Measurements from ENCODE around the gene UPF3A.
"Not testable (repeated sequence)": the region's sequence is repeated elsewhere in the genome, so short reads cannot be mapped to it uniquely, and the experiment has no call there.

UPF3A gene

DNA sequence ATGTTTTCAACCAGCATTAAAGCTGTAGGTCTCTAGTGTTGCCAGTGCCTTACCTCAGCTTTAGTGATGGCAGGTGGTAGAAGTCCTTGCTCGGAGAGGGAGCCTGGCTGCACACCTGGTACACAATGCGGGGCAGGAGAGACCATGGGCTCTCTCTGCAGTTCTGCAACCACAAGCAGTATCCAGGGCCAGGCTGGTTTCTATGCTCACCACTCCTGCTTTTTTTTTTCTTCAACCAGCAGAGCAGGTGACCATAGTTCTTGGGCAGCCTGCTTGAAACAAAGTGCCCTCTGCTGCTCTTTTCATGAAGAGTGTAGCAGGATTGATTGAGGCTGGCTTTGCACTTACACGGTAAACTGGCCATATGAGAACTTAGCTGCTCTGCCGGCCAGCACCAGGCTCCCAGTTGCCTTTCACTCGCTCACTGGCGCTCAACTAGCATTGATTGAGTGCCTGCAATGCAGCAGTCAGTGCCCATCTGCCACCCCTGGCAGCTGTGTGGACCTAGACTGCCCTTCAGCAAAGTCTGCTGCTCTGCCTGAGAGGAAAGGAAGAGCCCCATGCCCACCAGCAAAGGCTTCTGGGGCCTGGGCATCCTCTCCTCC lies 28.5 kb downstream of the UPF3A start:
- DNase-seq = no peak

DNA sequence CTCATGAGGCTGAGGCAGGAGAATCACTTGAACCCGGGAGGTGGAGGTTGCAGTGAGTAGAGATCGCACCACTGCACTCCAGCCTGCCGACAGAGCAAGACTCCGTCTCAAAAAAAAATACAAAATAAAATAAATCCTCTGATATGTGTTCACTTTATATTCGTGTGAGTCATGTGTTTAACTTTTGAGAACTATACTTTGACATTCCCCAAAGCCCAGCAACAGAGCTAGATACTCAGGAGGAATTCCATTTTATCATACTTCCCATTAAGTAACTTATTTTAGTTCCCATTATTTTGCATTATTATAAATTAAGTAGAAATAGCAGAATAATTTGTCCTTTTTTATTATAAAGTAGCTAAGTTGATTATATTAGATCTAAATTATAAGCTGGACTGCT lies 29.6 kb downstream of the UPF3A start:
- no peak for DNase-seq

DNA sequence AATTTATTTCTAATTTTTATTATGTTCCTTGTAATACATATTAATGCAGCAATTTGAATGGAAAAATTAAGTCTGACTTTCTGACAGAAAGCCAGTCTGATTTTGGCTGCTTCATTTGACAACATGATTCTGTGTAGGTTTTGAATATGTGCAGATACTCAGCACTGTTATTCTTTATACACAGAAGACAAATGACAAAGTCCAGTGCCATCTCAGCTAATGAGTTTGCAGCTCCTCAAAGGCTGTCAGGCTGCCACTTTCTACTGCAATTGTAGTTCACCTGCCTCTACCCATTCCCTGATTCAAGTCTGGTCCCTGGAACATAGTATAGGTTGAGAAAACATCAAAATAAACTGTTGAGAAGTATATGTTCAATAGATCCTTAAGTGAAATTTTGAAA lies 30.0 kb downstream of the UPF3A start:
- DNase-seq = no peak

DNA sequence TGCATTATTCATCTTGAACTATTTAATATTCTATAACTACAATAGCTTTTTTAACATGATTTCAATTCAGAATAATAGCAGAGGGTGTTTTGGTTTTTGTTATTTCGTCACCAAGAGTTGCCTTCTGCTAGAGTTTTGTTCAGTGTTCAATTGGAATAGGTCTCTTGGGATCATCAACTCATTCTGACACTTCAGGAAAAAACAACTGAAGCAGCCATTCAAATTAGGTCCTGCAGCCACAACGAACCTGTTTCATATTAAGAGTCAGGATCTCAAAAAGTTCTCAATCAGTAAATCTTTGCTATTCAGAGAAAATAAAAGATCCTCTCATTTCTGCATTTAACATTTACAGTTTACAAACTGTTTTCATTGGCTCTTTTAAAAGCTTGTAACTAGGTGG lies 30.5 kb downstream of the UPF3A start:
- DNase-seq = no peak

DNA sequence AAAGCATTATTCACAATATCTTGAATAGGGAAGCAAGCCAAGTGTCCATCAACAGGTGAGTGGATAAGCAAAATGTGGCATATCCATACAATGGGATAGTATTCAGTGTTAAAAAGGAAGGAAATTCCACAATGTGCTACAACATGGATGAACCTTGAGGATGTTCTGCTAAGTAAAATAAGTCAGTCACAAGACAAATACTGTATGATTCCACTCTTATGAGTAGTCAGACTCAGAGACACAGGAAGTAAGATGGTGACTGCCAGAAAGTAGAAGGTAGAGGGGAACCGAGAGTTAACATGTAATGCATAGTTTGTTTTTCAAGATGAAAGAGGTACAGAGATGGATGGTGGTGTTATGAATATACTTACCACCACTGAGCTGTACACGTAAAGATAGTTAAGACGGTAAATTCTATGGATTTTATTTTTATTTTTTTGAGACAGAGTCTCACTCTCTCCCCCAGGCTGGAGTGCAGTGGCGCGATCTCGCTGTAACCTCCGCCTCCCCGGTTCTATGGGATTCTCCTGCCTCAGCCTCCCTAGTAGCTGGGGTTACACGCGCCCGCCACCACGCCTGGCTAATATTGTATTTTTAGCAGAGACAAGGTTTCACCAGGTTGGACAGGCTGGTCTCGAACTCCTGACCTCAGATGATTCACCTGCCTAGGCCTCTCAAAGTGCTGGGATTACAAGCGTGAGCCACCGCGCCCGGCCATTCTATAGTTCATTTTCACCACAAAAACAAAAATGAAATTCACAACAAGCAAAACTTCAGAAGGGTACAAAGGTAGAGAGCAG lies 31.9 kb downstream of the UPF3A start:
- DNase-seq = no peak

DNA sequence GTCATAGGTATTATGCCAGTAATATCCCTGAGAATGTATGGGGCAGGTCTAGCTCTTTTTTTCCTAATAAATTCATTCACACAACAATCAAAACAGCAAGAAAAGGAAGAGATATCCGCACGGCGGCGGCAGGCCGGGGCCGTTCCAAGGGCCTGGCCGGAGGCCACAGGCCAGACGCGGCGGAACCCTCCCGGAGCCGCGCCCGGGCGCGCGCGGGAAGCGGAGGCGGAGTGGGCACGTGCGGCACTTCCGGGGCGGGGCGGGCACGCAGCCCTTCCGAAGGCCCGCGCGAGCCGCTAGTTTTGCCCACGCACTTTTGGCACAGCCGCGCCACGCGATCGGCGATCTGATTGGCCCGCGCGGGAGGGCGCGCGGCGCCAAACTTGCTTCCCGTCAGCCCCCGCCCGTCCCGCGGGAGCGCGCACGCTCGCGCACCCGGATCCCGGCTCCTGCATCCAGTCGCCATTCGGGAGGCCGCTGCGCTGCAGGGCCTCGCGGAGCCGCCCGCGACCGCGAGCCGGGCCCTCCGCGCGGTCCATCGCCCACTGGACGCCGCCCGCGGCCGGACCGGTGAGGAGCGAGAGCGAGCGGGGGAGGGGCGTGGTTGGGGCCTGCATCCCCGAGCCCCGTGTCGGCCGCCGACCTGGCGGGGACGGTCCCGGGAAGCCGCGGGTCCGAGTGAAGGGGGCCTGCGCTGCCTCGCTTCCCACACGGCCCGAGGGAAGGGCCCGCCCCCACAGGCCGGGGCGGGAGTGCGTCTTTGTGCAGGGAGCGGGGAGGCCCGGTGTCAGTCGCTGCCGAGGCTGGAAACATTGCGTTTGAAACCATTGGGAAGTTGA lies 32.9 kb downstream of the UPF3A start, which contains the start of gene CHAMP1:
CHAMP1 (plus strand) TSS at position 430 of the 839 bp plus-strand sequence. CDS start 9,340 bp downstream, outside the sequence.
- peak; percentile 25 for DNase-seq

DNA sequence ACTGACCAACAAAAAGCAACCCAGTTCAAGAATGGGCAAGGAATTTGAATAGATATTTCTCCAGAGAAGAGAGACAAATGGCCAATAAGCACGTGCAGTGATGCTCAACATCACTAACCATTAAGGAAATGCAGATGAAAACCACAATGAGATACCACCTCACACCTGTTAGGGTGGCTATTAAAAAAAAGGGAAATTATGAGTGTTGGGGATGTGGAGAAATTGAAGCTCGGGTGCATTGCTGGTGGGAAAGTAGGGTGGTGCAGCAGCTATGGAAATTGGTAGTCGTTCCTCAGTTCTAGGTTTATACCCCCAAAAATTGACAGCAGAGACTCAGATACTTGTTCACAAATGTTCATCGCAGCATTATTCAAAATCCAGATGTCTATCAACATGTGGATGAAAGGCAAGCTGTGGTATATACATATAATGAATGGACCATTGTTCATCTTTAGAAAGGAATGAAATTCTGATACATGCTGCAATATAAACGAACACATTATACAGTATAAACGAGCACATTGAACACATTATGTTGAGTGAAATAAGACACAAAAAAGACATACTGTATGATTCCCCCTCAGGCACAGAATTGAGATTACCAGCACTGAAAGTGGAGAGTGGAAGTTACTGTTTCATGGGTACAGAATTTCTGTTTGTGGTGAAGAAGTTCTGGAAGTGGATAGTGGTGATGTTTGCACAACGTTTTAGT lies 33.8 kb downstream of the UPF3A start:
- DNase-seq = no peak

DNA sequence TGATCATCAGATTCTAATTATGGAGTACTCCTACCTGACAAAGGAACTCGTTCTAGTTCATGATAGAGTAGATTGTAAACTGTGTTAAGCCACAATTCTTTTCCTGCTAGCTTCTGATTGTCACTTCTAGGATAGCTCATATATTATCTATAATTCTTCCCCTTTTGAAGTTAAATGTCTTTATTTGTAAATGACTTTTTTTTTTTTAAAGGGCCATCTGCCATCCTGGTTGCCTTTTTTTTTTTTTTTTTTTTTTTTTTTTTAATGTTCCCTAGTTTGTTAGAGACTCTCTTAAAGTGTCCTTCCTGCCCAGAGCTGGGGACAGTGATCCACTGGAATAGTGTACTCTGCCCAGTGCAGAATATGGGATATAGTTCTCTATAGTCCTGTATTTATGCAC lies 37.2 kb downstream of the UPF3A start:
- no peak for DNase-seq

DNA sequence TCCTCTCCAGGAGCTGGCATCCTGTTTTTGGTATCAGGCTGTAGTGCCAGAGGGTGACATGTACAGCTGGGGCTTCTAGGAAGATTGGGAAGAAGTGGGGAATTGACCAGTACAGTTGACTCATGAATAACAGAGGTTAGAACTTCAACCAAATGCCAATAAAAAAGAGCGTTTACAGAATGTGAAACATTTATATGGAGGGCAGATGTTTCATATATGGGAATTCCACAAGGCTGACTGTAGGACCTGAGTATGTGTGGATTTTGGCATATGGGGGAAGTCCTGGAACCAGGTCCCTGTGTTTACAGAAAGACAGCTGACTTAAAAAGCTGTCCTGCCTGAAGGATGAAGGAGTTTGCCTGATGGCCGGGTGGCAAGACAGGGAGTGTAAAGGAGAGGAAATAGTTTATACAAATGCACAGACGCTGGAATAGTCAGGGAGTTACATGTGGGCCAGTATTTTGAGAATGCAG lies 38.1 kb downstream of the UPF3A start:
- no peak for DNase-seq

DNA sequence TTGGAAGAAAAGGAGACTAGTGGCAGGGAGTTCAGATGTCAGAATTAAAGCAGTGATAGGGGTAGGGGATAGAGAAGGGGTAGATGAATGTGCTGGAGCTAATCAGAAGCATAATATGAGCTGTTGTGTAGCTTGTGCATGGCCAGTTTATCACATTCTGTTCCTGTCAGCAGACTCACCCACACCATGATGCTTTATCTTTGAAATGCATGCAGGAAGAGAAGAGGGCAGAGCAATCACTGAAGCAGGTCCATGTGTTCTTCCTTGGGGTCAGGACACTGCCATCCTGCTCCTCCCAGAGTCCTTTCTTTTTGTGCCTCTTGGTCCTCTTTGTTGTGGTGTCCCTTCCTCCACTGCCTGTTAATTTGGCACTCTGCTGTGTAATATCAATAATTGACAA lies 38.7 kb downstream of the UPF3A start:
- no peak for DNase-seq

DNA sequence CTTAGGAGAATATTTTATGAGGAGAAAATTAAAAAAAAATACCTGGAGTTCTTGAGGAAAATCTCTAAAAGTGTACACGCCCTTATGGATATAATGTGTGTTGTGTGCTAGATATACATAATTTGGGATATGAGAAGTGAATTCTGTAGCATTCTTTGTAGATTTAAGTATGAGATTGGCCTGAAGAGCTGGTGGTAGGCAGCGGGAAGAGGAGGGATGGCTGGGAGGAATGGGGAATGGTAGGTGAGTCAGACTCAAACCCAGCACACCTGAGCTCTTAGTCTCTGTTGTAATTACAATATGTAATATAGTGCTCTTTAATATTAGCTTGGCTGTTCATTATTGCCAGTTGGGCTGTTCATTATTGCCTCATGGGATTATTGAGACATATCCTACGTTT lies 39.9 kb downstream of the UPF3A start:
- no peak for DNase-seq

DNA sequence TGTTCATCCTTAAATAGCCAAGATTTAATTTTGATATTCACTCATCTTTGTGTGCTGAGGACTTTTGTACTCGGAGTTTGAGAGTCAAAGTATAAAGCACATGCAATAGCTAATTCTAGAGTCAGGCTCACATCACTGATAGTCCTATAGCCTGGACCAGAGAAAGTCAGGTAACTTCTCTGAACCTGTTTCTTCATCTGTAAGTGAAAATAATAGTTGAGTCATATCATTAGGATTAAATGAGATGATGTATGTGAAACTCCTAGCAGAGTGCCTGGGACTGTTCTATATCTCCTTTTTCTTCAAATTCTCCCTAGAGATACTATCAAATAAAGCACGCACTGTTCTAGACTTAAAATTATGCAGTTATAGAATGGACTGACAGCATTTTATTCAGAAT lies 41.9 kb downstream of the UPF3A start:
- no peak for DNase-seq

DNA sequence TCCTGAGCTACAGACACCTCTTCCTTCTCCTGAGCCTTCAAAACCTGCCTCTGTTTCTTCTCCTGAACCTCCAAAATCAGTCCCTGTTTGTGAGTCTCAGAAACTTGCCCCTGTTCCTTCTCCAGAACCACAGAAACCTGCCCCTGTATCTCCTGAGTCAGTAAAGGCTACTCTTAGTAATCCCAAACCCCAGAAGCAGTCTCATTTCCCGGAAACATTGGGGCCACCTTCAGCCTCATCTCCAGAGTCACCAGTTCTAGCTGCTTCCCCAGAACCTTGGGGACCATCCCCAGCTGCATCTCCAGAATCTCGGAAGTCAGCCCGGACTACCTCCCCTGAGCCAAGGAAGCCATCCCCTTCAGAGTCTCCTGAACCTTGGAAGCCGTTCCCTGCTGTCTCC lies 42.9 kb downstream of the UPF3A start:
- no peak for DNase-seq

DNA sequence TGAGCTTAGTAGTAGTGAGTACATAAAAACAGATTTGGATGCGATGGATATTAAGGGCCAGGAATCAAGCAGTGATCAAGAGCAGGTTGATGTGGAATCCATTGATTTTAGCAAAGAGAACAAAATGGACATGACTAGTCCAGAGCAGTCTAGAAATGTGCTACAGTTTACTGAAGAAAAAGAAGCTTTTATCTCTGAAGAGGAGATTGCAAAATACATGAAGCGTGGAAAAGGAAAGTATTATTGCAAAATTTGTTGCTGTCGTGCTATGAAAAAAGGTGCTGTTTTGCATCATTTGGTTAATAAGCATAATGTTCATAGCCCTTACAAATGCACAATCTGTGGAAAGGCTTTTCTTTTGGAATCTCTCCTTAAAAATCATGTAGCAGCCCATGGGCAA lies 44.3 kb downstream of the UPF3A start:
- DNase-seq = no peak

DNA sequence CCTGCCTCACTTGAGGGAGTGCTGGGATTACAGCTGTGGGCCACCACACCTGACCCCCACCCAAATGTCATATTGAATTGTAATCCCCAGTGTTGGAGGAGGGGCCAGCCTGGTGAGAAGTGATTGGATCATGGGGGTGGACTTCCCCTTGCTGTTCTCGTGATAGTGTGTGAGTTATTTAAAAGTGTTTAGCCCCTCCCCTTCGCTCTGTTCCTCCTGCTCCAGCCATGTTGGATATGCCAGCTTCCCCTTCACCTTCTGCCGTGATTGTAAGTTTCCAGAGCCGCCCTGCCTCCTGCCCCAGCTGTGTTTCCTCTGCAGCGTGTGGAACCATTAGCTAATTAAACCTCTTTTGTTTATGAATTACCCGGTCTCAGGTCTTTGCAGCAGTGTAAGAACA lies 46.6 kb downstream of the UPF3A start:
- DNase-seq = no peak

DNA sequence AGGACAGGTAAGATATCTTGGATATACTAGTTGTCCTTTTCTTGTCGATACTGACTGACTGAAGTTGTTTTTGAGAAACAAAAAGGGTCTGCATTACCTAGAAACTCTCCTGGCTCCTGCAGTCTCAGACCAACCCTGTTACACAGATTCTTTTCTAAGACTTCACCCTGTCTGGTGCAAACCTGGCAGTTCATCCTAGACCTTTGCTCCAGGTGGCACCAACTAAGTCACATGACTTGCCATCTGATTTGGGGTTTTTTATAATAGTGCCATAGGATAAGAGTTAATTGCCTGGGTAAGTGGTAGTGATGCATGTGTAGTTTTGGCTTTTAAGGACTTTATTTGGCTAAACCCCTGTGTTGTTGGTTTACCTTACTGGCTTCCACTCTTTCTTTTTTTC lies 47.2 kb downstream of the UPF3A start:
- DNase-seq = no peak

DNA sequence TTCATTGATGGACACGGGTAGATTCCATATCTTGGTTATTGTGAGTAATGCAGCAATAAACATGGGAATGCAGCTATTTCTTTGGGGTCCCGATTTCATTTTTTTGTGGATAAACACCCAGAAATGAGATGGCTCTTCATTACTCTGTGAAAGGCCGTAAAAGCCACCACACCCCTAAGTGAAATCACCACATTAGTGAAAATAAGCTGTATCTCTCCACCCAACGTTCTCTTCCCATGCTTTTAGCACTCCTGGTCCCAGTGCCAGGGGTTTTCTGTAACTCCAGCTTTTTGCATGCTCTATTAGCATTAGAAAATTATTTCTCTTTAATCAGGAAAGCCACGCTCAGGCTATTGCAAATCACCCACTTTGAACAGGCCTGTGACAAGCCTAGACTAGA lies 48.7 kb downstream of the UPF3A start:
- no peak for DNase-seq

DNA sequence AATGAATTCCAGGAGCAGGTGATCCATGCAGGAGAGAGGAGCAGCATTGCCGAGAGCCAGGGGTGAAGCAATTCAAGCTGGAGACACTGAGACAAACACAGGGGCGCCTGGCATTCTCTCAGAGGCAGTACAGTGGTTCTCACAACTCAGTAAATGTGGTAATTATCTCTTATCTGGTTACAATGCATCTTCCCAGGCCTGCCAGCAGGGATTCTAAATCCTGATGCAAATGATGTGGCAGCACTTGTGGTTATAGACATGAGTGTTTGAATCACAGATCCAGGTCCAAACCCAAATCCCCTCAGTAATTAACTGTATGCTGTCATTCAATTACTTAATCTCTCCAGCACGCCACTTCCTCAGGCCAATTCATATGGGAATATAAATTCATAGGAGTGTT lies 52.5 kb downstream of the UPF3A start:
- DNase-seq = not testable (repeated sequence)

DNA sequence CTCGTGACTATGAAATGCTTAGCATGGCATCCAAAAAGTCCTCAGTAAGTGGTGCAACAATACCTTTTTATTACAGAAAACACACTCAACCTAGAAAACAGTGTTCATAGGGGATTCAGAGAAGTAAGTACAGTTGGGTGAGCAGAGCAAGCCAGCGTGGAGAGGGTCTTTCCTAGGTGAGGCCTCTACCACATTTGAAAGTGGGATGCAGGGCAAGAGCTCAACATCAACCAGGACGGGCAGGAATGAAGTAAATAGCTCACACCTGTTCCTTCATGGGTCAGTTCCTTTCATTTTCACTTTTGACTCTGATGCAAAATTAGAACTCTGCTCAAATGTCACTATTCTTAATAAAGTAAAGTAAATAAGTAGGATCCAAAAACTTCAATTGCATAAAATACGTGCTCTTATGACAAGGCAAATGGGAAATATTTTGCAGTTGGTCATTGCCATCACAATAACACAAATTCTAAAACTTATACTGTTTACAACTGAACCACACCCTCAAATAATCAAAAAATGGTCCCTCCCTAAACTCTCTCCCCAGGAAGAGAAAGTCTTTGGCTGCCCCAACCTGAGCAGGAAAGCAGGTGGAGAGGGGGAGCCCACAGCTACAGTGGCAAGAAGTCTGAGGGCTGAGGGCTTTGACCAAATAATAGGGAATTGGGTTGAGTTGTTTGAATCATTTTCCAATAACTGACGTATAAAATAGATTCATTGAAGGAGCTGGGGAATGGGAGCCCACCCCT lies 53.1 kb downstream of the UPF3A start:
- DNase-seq = no peak

DNA sequence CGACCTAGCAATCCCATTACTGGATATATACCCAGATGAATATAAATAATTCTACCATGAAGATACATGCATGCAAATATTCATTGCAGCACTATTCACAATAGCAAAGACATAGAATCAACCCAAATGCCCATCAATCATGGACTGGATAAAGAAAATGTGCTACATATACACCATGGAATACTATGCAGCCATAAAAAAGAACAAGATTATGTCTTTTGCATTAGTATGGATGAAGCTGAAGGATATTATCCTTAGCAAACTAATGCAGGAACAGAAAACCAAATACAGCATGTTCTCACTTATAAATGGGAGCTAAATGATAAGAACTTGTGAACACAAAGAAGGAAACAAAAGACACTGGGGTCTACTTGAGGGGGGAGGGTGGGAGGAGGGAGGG lies 55.1 kb downstream of the UPF3A start:
- not testable (repeated sequence) for DNase-seq

DNA sequence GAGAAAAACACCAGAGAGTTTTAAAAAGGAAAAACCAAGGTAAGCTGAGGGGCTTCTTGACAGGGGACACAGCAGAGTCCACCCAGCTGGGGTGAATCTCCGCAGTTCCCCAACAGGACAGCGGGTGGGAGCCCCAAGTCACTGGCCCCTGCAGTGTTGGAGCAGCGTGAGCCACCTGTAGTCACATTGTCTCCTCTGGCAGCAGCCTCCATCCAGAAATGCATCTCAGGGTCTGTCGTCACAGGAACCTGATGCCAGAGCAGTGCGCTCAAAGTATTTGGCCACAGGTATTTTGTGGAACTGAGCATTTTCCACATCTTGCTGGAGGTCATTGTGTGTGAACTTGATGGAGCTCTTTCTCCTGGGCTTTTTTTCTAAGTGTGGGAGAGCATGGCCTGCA lies 57.6 kb downstream of the UPF3A start:
- no peak for DNase-seq

DNA sequence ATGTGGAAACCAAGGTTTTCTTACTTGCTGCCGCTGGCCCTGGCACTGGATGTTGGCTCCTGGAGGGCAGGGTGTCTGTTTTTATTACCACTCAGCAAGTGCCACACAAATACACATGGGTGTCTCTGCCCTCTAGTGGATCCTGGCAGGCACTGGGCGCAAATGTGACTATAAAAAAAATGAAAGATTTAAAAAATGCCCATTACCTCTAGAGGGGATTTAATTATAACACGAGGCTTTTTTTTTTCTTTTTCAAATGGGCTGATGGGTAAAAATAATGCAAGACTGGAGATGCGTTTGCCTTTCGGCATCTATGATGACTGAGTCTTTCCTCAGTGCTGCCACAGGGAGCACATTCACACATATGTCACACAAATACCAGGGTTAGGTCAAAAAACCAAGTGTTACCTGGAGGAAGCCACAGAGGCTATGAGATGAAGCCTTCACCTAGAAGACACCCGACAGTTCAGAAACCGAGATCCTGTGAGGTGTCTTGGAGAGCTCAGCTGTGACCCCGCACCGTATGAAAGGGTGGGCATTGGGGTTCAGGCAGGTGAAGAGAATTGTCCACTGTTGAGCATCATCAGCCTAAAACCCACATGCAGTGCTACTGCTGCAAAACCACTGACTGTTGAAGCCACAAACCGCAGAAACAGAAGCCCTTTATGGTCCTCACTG lies 58.6 kb downstream of the UPF3A start:
- no peak for DNase-seq
